Measurements from ENCODE around the gene PPIL1. TPM values are rescaled to one million over a fixed set of nuclear protein-coding genes. Genes with fewer than 3 reads are reported as not detected.

Gene PPIL1
- 6.0 TPM for total RNA-seq (2013)
- polyA plus RNA-seq (1 to 10 TPM; 2.0 to 7.6 (median 5.9) TPM), polyA minus RNA-seq (3.5 and 4.2 TPM in 2 replicates), total RNA-seq (1.4 to 5.0 (median 2.7) reads per million in 11 experiments)

DNA sequence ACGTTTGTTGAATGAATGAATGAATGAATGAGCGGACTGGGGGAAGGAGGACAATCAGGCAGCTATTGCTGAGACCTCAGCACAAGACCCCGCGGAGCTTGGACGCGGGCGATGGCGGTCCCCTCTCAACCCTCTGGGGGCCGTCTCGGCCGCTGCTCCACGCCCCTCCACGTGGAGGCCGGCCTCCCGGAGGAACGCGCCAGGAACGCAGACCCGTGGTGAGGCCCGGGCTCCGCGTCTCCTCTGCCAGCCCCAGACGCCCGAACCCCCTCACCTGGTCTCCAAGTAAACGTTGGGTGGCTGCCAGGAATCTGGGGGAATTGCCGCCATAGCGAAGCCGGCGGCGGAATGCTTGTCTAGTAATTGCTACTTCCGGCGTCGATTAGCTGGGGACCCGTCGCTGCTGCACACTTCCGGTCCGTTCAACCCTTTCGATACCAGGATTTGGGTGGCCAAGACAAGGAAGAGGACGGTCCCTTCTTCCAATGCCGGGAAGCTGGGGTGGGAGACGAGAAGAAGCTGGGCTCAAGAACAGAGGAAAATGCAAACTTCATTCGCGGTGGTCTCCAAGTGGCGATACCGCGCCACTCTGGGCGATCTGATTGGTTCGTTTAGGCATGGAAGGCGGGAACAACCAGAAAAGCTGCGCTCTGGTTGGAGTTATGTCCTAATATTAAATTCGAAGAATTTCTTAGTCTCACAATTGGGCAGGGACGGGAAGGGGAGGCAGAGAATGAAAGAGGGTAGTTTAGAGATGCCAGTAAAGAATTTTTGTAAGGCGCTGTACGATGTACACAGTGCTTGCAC, at the start of gene PPIL1:
PPIL1 (minus strand) TSS at position 361 of the 807 bp plus-strand sequence; CDS start at position 330, 31 bp downstream.
- Histone ChIP-seq H3K9me3 (replicated peaks in 1 of 2; ENCODE audit: control insufficient read depth in 1 of 2, insufficient read depth in 1 of 2, low read length in 2 of 2) (no peaks in the 10 kb centered on the region), H3K9ac (ENCODE audit: insufficient read depth, low read length, poor library complexity, severe bottlenecking) (peak within 1 kb of the TSS; percentile 92), H3K4me3 (replicated peaks in 1 of 3; ENCODE audit: low read depth in 2 of 3, low read length in 3 of 3) (peak within 1 kb of the TSS; percentile 90 to 98 (median 98)), H4K20me1 (ENCODE audit: insufficient read depth, low read length) (no peaks in the 10 kb centered on the region), H3K36me3 (replicated peaks in 1 of 2; ENCODE audit: control insufficient read depth in 1 of 2, insufficient read depth in 2 of 2, low read length in 2 of 2) (peaks cover 0 to 21% of the 10 kb centered on the region in 2 donors), H3K4me2 (replicated peaks; ENCODE audit: extremely low read depth, low read length, poor library complexity, severe bottlenecking) (peak within 1 kb of the TSS; percentile 93), H3K79me2 (ENCODE audit: insufficient read depth, low read length) (peaks cover 38% of the 10 kb centered on the region), H3K27me3 (ENCODE audit: control insufficient read depth in 2 of 2, insufficient read depth in 2 of 2, low read length in 2 of 2) (no peaks in the 10 kb centered on the region), H3K27ac (ENCODE audit: low read depth in 1 of 2, low read length in 2 of 2) (peak within 1 kb of the TSS; percentile 54 to 97), H3K4me1 (ENCODE audit: control insufficient read depth in 1 of 2, insufficient read depth in 2 of 2, low read length in 2 of 2) (peaks cover 15 to 23% of the 10 kb centered on the region in 2 donors), H2AFZ (ENCODE audit: insufficient read depth, low read depth, low read length, poor library complexity, severe bottlenecking) (peak within 1 kb of the TSS; percentile 99)
- Mint-ChIP-seq H3K9me3 (peaks cover 0 to 4% (median 0%) of the 10 kb centered on the region in 7 donors), H3K27me3 (ENCODE audit: low read depth in 3 of 3) (peaks cover 0 to 4% (median 3%) of the 10 kb centered on the region in 3 donors), H3K4me1 (peaks cover 25% of the 10 kb centered on the region), H3K4me3 (peak within 1 kb of the TSS; percentile 94 to 100), H3K36me3 (peaks cover 12 to 14% of the 10 kb centered on the region in 2 donors), H3K27ac (peak within 1 kb of the TSS; percentile 95 to 100 (median 98))
- under 1% methylated on average over 47 of the region's 54 CpGs for WGBS (ENCODE audit: insufficient coverage)
- TF ChIP-seq, protein P1, sequence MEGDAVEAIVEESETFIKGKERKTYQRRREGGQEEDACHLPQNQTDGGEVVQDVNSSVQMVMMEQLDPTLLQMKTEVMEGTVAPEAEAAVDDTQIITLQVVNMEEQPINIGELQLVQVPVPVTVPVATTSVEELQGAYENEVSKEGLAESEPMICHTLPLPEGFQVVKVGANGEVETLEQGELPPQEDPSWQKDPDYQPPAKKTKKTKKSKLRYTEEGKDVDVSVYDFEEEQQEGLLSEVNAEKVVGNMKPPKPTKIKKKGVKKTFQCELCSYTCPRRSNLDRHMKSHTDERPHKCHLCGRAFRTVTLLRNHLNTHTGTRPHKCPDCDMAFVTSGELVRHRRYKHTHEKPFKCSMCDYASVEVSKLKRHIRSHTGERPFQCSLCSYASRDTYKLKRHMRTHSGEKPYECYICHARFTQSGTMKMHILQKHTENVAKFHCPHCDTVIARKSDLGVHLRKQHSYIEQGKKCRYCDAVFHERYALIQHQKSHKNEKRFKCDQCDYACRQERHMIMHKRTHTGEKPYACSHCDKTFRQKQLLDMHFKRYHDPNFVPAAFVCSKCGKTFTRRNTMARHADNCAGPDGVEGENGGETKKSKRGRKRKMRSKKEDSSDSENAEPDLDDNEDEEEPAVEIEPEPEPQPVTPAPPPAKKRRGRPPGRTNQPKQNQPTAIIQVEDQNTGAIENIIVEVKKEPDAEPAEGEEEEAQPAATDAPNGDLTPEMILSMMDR (IDR thresholded peaks at IDR 0.05): no peak
- intact Hi-C loops (cut with micrococcal nuclease): loop anchor here in 1 of 2 donors (1.0 kb wide), 1 partner anchor 9 kb away; no protein-coding TSS in a partner anchor
- DNase-seq: peak; percentile 74 to 87 (median 85)

DNA sequence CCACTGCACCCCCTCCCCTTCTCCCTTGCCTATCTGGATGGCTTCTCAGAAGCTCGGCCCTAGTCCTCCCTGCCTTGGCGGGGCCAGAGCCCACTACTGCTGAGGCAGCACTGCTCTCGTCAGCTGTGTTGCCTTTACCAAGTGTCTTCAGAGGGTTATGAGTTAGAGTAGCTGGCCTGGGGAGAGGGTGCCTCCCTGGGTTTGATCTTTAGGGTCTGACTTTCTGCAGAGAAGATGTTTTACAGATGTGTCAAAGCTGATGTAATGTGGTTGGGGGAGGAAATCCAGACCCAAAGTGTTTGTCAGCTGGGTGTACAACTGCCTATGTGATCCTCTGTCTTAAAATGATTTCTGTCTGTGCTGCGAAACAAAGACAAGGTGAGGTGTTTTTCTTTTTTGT, 49.5 kb upstream of the PPIL1 start:
- Histone ChIP-seq H2AFZ (ENCODE audit: insufficient read depth, low read depth, low read length, poor library complexity, severe bottlenecking) (no peak overlapping the region), H3K9me3 (replicated peaks in 1 of 2; ENCODE audit: control insufficient read depth in 1 of 2, insufficient read depth in 1 of 2, low read length in 2 of 2) (no peaks in the 10 kb centered on the region), H3K36me3 (replicated peaks in 1 of 2; ENCODE audit: control insufficient read depth in 1 of 2, insufficient read depth in 2 of 2, low read length in 2 of 2) (peaks cover 57 to 82% of the 10 kb centered on the region in 2 donors), H3K4me1 (ENCODE audit: control insufficient read depth in 1 of 2, insufficient read depth in 2 of 2, low read length in 2 of 2) (no peaks in the 10 kb centered on the region), H3K27ac (ENCODE audit: low read depth in 1 of 2, low read length in 2 of 2) (no peak overlapping the region), H3K9ac (ENCODE audit: insufficient read depth, low read length, poor library complexity, severe bottlenecking) (no peak overlapping the region), H3K79me2 (ENCODE audit: insufficient read depth, low read length) (no peaks in the 10 kb centered on the region), H3K27me3 (ENCODE audit: control insufficient read depth in 2 of 2, insufficient read depth in 2 of 2, low read length in 2 of 2) (no peaks in the 10 kb centered on the region), H3K4me2 (replicated peaks; ENCODE audit: extremely low read depth, low read length, poor library complexity, severe bottlenecking) (no peak overlapping the region), H3K4me3 (replicated peaks in 1 of 3; ENCODE audit: low read depth in 2 of 3, low read length in 3 of 3) (no peak overlapping the region), H4K20me1 (ENCODE audit: insufficient read depth, low read length) (no peaks in the 10 kb centered on the region)
- H3K4me1 Mint-ChIP-seq: peaks cover 1% of the 10 kb centered on the region
- TF ChIP-seq, protein P1 (IDR thresholded peaks at IDR 0.05): no peak
- intact Hi-C loops (cut with micrococcal nuclease): no loop called here
- peaks cover 0 to 5% (median 0%) of the 10 kb centered on the region in 3 donors for H3K27me3 Mint-ChIP-seq (ENCODE audit: low read depth in 3 of 3)
- no peak overlapping the region for H3K27ac Mint-ChIP-seq
- no peak overlapping the region for H3K4me3 Mint-ChIP-seq
- H3K9me3 Mint-ChIP-seq: no peaks in the 10 kb centered on the region
- DNase-seq: no peak
- WGBS (ENCODE audit: insufficient coverage): 95% methylated on average over 3 of the region's 4 CpGs
- H3K36me3 Mint-ChIP-seq: peaks cover 75 to 81% of the 10 kb centered on the region in 2 donors
